ENCODE data around the gene KRTAP5-1.
"Not testable (repeated sequence)": the region's sequence is repeated elsewhere in the genome, so short reads cannot be mapped to it uniquely, and the experiment has no call there.

- TF ChIP-seq EED (IDR thresholded peaks at IDR 0.05; ENCODE audit: low read depth); RBBP5 (conservative IDR thresholded peaks at IDR 0.05); ATF7 (IDR thresholded peaks at IDR 0.05; ENCODE audit: low read depth); CTCF (IDR thresholded peaks at IDR 0.05 in 2 of 3, conservative IDR thresholded peaks at IDR 0.05 in 1 of 3; ENCODE audit: control insufficient read depth in 2 of 3, extremely low read depth in 1 of 3, insufficient read depth in 1 of 3, low read depth in 3 of 3, low read length in 3 of 3); FOXM1 (IDR thresholded peaks at IDR 0.05; ENCODE audit: low read depth, low read length); STAT3 (IDR thresholded peaks at IDR 0.05; ENCODE audit: low read depth, low read length); GABPA (IDR thresholded peaks at IDR 0.05; ENCODE audit: low read depth); ATF2 (IDR thresholded peaks at IDR 0.05; ENCODE audit: low read length); SMARCA5 (IDR thresholded peaks at IDR 0.05); CREB1 (IDR thresholded peaks at IDR 0.05; ENCODE audit: low read depth); CBX3 (IDR thresholded peaks at IDR 0.05; ENCODE audit: borderline replicate concordance, low read depth); NFYB (IDR thresholded peaks at IDR 0.05; ENCODE audit: insufficient read depth, low read depth, low read length): not testable (repeated sequence)
These were observed 16.6 kb upstream of the KRTAP5-1 start for GRCh38 chr11:1601663-1602062.
